Vagina (tissue), 2 donors: Measurements from ENCODE around the gene MPEG1. TPM values are rescaled to one million over a fixed set of nuclear protein-coding genes. Genes with fewer than 3 reads are reported as not detected.

ENCODE experiments used
- DNase-seq, 2 donors: peaks; one replicate each; pipeline ENCODE4 v3.0.0-alpha.2; 2017; ENCODE audit errors: extremely low spot score in 2 of 2
- H3K27ac ChIP-seq: fragments of 200-600 bp; sonication (generic); one replicate; pipeline ENCODE4 v1.5.1; 2019
- H3K27me3 ChIP-seq: fragments of 200-600 bp; sonication (generic); one replicate; pipeline ENCODE4 v1.5.1; 2019
- H3K36me3 ChIP-seq, 2 donors: fragments of 200-600 bp; sonication (generic); one replicate each; pipeline ENCODE4 v1.5.1; 2017 to 2019
- H3K4me1 ChIP-seq: fragments of 200-600 bp; sonication (generic); one replicate; pipeline ENCODE4 v1.5.1; 2019
- H3K4me3 ChIP-seq, 2 donors: fragments of 200-600 bp; sonication (generic); 1 replicate in 1 of 2; 2 replicates in 1 of 2; pipeline ENCODE4 v1.5.1; 2016 to 2019
- H3K9me3 ChIP-seq: fragments of 200-600 bp; sonication (generic); one replicate; pipeline ENCODE4 v1.5.1; 2019
- CTCF ChIP-seq, 3 experiments: fragments of 450-650 bp in 2 of 3; fragments of 200-600 bp in 1 of 3; sonication (generic) in 1 of 3; IDR thresholded peaks; one replicate each; pipeline ENCODE4 v1.5.1; 2017 to 2019; ENCODE audit warnings: antibody characterized with exemption in 3 of 3, mild to moderate bottlenecking in 2 of 3, moderate library complexity in 2 of 3
- POLR2A ChIP-seq, 2 donors: fragments of 450-650 bp; IDR thresholded peaks; one replicate each; pipeline ENCODE4 v1.6.1; 2017; ENCODE audit warnings: antibody characterized with exemption in 2 of 2, mild to moderate bottlenecking in 2 of 2, moderate library complexity in 2 of 2
- POLR2AphosphoS5 ChIP-seq, 2 donors: sonication (generic); formaldehyde crosslinking; IDR thresholded peaks; one replicate each; pipeline ENCODE4 v1.9.0; 2017; ENCODE audit warnings: antibody characterized with exemption in 2 of 2, mild to moderate bottlenecking in 2 of 2, low read depth in 1 of 2; ENCODE audit not compliant: insufficient read depth in 1 of 2
- intact Hi-C: fragments of 100-400 bp; cut with DNase I; formaldehyde crosslinking; loops from one replicate; pipeline ENCODE4 v1.15.1; 2023
- total RNA-seq: library from RNA; depleted of rRNA; stranded (reverse); fragments of >200 nt; gene quantifications from one replicate; pipeline ENCODE4 v1.2.3, GENCODE V29; 2016

Gene MPEG1
- total RNA-seq, 1 donor from 2014 or later: 3.9 TPM

DNA sequence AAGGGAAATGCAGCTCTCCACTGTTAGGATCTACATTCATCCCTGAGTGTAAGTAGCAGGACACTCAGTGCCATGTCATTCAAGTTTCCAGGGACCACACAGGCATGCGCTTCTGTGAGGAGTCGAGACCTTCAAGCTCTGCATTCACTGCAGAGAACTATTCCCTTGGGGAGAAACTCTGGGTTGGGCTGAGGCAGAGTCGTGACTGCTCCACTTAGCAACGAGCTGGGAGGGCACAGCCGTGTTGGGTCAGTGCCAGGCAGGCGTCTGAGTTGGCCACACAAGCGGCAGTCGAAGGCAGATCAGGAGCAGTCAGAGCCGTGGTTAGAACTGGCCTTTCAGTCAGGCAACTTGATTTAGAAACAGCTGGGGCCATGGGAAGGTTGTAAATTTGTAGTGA is 14.7 kb downstream of the MPEG1 start:
- Histone ChIP-seq H3K27ac (no peak overlapping the region), H3K27me3 (no peaks in the 10 kb centered on the region), H3K4me3 (no peak overlapping the region), H3K36me3 (no peaks in the 10 kb centered on the region), H3K4me1 (no peaks in the 10 kb centered on the region), H3K9me3 (no peaks in the 10 kb centered on the region)
- no peak for DNase-seq
- intact Hi-C loops: no loop called here
- TF ChIP-seq CTCF (IDR thresholded peaks at IDR 0.05) (no peak), POLR2AphosphoS5 (IDR thresholded peaks at IDR 0.05; ENCODE audit: insufficient read depth in 1 of 2, low read depth in 1 of 2) (no peak), POLR2A (IDR thresholded peaks at IDR 0.05) (no peak)

GRCh38 chr11:59196777-59197176 is 15.9 kb downstream of the MPEG1 start:
- intact Hi-C loops: no loop called here
- H3K27me3 ChIP-seq: no peaks in the 10 kb centered on the region
- H3K36me3 ChIP-seq: no peaks in the 10 kb centered on the region
- no peaks in the 10 kb centered on the region for H3K9me3 ChIP-seq
- H3K4me1 ChIP-seq: no peaks in the 10 kb centered on the region
- H3K27ac ChIP-seq: no peak overlapping the region
- no peak overlapping the region for H3K4me3 ChIP-seq
- no peak for DNase-seq
- TF ChIP-seq CTCF (IDR thresholded peaks at IDR 0.05) (no peak), POLR2A (IDR thresholded peaks at IDR 0.05) (no peak), POLR2AphosphoS5 (IDR thresholded peaks at IDR 0.05; ENCODE audit: insufficient read depth in 1 of 2, low read depth in 1 of 2) (no peak)

DNA sequence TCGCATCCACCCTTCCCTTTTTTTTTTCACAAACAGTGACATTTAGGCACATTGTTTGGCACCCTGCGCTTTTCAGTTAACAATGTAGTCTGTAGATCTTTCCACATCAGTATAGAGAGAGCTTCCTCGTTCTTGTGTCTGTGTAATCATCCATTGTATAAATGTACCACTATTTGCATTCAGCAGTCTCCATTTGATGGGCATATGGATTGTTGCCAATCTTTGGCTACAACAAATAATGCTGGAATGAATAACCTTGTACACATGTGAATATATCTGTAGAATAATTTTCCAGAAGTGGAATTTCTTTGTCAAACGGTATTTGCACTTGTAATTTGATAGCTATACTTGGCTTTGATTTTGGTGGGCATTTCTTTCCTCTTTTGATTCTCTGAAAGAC is 17.1 kb downstream of the MPEG1 start:
- intact Hi-C loops: no loop called here
- no peaks in the 10 kb centered on the region for H3K9me3 ChIP-seq
- no peaks in the 10 kb centered on the region for H3K27me3 ChIP-seq
- no peaks in the 10 kb centered on the region for H3K4me1 ChIP-seq
- no peak overlapping the region for H3K4me3 ChIP-seq
- H3K36me3 ChIP-seq: no peaks in the 10 kb centered on the region
- TF ChIP-seq CTCF (IDR thresholded peaks at IDR 0.05): no peak
- TF ChIP-seq POLR2A (IDR thresholded peaks at IDR 0.05): no peak
- no peak for TF ChIP-seq POLR2AphosphoS5 (IDR thresholded peaks at IDR 0.05; ENCODE audit: insufficient read depth in 1 of 2, low read depth in 1 of 2)
- DNase-seq: no peak
- no peak overlapping the region for H3K27ac ChIP-seq

DNA sequence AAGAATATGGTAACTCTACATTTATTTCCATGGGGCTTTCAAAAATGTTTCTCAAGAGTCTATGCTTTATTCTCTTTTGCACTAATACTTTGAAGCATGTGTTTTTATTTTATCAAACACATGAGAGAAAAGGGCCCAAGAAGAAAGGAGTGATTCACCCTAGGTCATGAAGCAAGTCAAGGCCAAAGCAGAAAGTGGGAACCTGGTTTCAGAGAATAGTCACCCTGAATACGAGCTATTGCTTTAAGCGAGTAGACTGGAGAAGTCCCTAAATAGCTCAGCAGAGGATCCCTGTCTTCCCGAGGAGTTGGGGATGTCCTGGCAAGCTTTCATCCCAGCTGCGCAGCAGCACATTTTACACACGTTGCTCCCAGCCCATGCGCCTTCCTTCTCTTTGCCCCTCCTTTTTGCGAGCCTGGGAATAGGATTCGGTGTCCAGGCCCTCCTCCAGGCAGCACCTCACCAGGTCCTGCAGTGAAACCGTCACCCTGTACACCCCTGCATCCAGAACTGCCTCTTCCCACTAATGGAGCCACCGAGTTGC is 19.1 kb downstream of the MPEG1 start:
- DNase-seq: no peak
- Histone ChIP-seq H3K36me3 (no peaks in the 10 kb centered on the region), H3K4me1 (no peaks in the 10 kb centered on the region), H3K27ac (no peak overlapping the region), H3K4me3 (no peak overlapping the region), H3K27me3 (no peaks in the 10 kb centered on the region), H3K9me3 (no peaks in the 10 kb centered on the region)
- TF ChIP-seq POLR2AphosphoS5 (IDR thresholded peaks at IDR 0.05; ENCODE audit: insufficient read depth in 1 of 2, low read depth in 1 of 2): no peak
- no peak for TF ChIP-seq CTCF (IDR thresholded peaks at IDR 0.05)
- TF ChIP-seq POLR2A (IDR thresholded peaks at IDR 0.05): no peak
- intact Hi-C loops: no loop called here

GRCh38 chr11:59192446-59193020 is 20.2 kb downstream of the MPEG1 start:
- H3K27me3 ChIP-seq: no peaks in the 10 kb centered on the region
- TF ChIP-seq POLR2A (IDR thresholded peaks at IDR 0.05): no peak
- no peak for TF ChIP-seq POLR2AphosphoS5 (IDR thresholded peaks at IDR 0.05; ENCODE audit: insufficient read depth in 1 of 2, low read depth in 1 of 2)
- TF ChIP-seq CTCF (IDR thresholded peaks at IDR 0.05): no peak
- intact Hi-C loops: no loop called here
- peaks cover 7% of the 10 kb centered on the region for H3K4me1 ChIP-seq
- no peak overlapping the region for H3K4me3 ChIP-seq
- H3K27ac ChIP-seq: no peak overlapping the region
- no peak for DNase-seq
- no peaks in the 10 kb centered on the region for H3K9me3 ChIP-seq
- H3K36me3 ChIP-seq: no peaks in the 10 kb centered on the region
